Fibroblast of mammary gland (primary cell): ENCODE data around the gene OSBPL3.

Experiments used
- DNase-seq: peaks from one replicate; pipeline ENCODE4 v3.0.0-alpha.2; 2010; ENCODE audit warnings: low read depth
- H3K4me3 ChIP-seq: 2 replicates; pipeline ENCODE4 v1.5.1; 2011; ENCODE audit warnings: low read depth, mild to moderate bottlenecking, low read length, moderate library complexity; ENCODE audit not compliant: control insufficient read depth
- TF ChIP-seq, protein P1 (sequence below): conservative IDR thresholded peaks from 2 replicates; pipeline ENCODE4 v1.5.1; 2011; ENCODE audit warnings: low read depth, low read length, inconsistent platforms; ENCODE audit not compliant: control insufficient read depth, insufficient read depth

The OSBPL3 gene

GRCh38 chr7:24868741-24869140 is 111.2 kb downstream of the OSBPL3 start:
- DNase-seq = no peak
- TF ChIP-seq, protein P1, sequence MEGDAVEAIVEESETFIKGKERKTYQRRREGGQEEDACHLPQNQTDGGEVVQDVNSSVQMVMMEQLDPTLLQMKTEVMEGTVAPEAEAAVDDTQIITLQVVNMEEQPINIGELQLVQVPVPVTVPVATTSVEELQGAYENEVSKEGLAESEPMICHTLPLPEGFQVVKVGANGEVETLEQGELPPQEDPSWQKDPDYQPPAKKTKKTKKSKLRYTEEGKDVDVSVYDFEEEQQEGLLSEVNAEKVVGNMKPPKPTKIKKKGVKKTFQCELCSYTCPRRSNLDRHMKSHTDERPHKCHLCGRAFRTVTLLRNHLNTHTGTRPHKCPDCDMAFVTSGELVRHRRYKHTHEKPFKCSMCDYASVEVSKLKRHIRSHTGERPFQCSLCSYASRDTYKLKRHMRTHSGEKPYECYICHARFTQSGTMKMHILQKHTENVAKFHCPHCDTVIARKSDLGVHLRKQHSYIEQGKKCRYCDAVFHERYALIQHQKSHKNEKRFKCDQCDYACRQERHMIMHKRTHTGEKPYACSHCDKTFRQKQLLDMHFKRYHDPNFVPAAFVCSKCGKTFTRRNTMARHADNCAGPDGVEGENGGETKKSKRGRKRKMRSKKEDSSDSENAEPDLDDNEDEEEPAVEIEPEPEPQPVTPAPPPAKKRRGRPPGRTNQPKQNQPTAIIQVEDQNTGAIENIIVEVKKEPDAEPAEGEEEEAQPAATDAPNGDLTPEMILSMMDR = no peak
- no peak overlapping the region for H3K4me3 ChIP-seq

GRCh38 chr7:24866004-24866615 is 113.9 kb downstream of the OSBPL3 start:
- no peak overlapping the region for H3K4me3 ChIP-seq
- TF ChIP-seq, protein P1 = no peak
- DNase-seq = no peak

DNA sequence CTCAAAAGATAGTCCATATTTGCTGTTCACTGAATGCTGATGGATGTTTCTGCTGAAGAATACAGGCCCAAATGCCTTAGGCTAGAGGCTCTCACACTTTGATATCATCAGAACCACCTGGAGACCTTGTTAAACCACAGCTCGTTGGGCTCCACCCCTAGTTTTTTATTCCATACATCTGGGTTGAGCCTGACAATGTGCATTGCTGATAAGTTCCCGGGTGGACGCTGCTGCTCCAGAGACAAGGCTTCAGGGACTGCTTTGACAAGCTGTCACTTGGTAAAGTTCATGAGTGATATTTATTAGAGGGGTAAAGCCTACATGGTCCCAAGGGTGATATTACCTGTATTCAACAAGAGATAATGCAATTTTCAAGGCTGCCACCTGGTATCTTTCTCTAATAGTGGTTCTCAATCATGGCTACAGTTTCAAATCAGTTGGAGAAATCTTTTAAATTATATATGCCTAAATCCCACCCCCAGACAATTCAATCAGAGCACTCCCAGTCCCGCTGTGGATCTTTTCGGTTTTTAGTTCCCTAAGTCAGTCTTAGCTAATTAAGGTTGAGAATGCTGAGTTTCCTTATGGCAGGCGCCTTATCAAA is 115.7 kb downstream of the OSBPL3 start:
- no peak overlapping the region for H3K4me3 ChIP-seq
- TF ChIP-seq, protein P1 = no peak
- DNase-seq = no peak

- no peak for DNase-seq
- TF ChIP-seq, protein P1 = no peak
- no peak overlapping the region for H3K4me3 ChIP-seq
Observed at GRCh38 chr7:24863626-24864025, 116.4 kb downstream of the OSBPL3 start.

- TF ChIP-seq, protein P1 = no peak
- no peak for DNase-seq
- no peak overlapping the region for H3K4me3 ChIP-seq
Observed at GRCh38 chr7:24862461-24862860, 117.5 kb downstream of the OSBPL3 start.

DNA sequence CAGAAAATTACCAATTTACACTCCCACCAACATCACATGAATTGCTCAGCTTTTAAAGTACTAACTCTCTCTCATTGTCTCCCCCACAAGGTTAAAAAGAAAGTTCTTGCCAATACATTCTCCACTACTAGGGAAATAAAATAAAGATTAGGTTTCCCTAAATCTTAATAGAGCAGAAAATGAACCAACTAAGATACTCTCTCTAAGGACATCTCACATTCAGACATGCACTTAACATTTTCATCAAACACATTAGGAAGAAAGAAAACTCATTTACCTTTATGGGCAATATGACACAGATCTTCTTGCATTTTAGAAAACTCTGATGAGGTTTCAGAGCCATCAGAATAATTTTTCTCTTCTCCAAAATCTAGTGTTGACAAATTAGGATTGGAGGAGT is 118.6 kb downstream of the OSBPL3 start:
- TF ChIP-seq, protein P1 = no peak
- no peak overlapping the region for H3K4me3 ChIP-seq
- DNase-seq = no peak
